Transverse colon (tissue), 3 donors: ENCODE results near the gene DENND1A.

Source experiments
- CTCF ChIP-seq, 5 experiments: fragments of 200-600 bp in 3 of 5; fragments of 450-650 bp in 2 of 5; sonication (generic) in 3 of 5; IDR thresholded peaks; 1 replicate in 2 of 5; 2 replicates in 3 of 5; pipeline ENCODE4 v1.5.1; 2016 to 2017; ENCODE audit warnings: antibody characterized with exemption in 5 of 5, inconsistent platforms in 3 of 5, mild to moderate bottlenecking in 2 of 5, moderate library complexity in 1 of 5
- EP300 ChIP-seq: sonication (generic); formaldehyde crosslinking; IDR thresholded peaks from one replicate; pipeline ENCODE4 v1.6.1; 2017; ENCODE audit warnings: antibody characterized with exemption, low read depth

- TF ChIP-seq CTCF (IDR thresholded peaks at IDR 0.05) (no peak), EP300 (no peak)
Measured at GRCh38 chr9:123406691-123407216, 523.2 kb downstream of the DENND1A start.
